HEK293 (cell line): ENCODE results near the gene PMM1.

ENCODE experiments used
- CTCF ChIA-PET: fragments of 350-600 bp; formaldehyde crosslinking; extraction: SDS; loops from one replicate; lab custom pipeline; 2021; ENCODE audit warnings: antibody characterized with exemption; lab: Yijun Ruan, JAX
- POLR2A ChIA-PET: fragments of 300-600 bp; formaldehyde crosslinking; extraction: SDS; loops from one replicate; lab custom pipeline; 2020; ENCODE audit warnings: antibody characterized with exemption, inconsistent platforms; lab: Yijun Ruan, JAX
- H3K27ac ChIP-seq: fragments of 200-500 bp; sonication (Bioruptor generic); 2 replicates; pipeline ENCODE4 v1.5.1; 2014; ENCODE audit warnings: low read depth, low read length, control low read depth, inconsistent platforms; ENCODE audit errors: extremely low read depth
- H3K36me3 ChIP-seq, 2 experiments: fragments of 200-500 bp in 1 of 2; sonication (Bioruptor generic) in 1 of 2; 1 replicate in 1 of 2; 2 replicates in 1 of 2; pipeline ENCODE4 v1.5.1; 2014 to 2017; ENCODE audit warnings: inconsistent platforms in 2 of 2, low read length in 2 of 2; ENCODE audit not compliant: control insufficient read depth in 2 of 2, insufficient read depth in 1 of 2
- H3K4me1 ChIP-seq: fragments of 200-500 bp; sonication (Bioruptor generic); 2 replicates; pipeline ENCODE4 v1.5.1; 2014; ENCODE audit warnings: mild to moderate bottlenecking, low read length, inconsistent platforms; ENCODE audit not compliant: control insufficient read depth, insufficient read depth
- H3K4me3 ChIP-seq: 2 replicates; pipeline ENCODE4 v1.5.1; 2011; ENCODE audit warnings: low read depth, mild to moderate bottlenecking, control low read depth, low read length, moderate library complexity
- H3K9me3 ChIP-seq: fragments of 200-500 bp; sonication (Bioruptor generic); 2 replicates; pipeline ENCODE4 v1.5.1; 2014; ENCODE audit warnings: low read depth, low read length, inconsistent platforms; ENCODE audit not compliant: control insufficient read depth, insufficient read depth
- AEBP2 ChIP-seq: fragments of 450-650 bp; formaldehyde crosslinking; IDR thresholded peaks from 2 replicates; pipeline ENCODE4 v1.5.1; 2016; ENCODE audit warnings: missing biosample characterization, missing genetic modification characterization, borderline replicate concordance
- BCL11B ChIP-seq: fragments of 450-650 bp; formaldehyde crosslinking; IDR thresholded peaks from 2 replicates; pipeline ENCODE4 v1.5.1; 2016; ENCODE audit warnings: low read depth, missing biosample characterization, missing genetic modification characterization
- HOXD13 ChIP-seq: sonication (generic); formaldehyde crosslinking; IDR thresholded peaks from 2 replicates; pipeline ENCODE4 v1.8.0; 2022; ENCODE audit warnings: missing genetic modification reagents, borderline replicate concordance
- KLF10 ChIP-seq: fragments of 450-650 bp; IDR thresholded peaks from 2 replicates; pipeline ENCODE4 v1.5.1; 2018; ENCODE audit warnings: missing biosample characterization, mild to moderate bottlenecking, missing genetic modification characterization
- PRDM2 ChIP-seq: fragments of 450-650 bp; formaldehyde crosslinking; IDR thresholded peaks from 2 replicates; pipeline ENCODE4 v1.5.1; 2016; ENCODE audit warnings: missing biosample characterization, missing genetic modification characterization, borderline replicate concordance
- SALL2 ChIP-seq: fragments of 450-650 bp; formaldehyde crosslinking; IDR thresholded peaks from 2 replicates; pipeline ENCODE4 v1.5.0; 2017; ENCODE audit warnings: missing biosample characterization, mild to moderate bottlenecking, missing genetic modification characterization, borderline replicate concordance
- YY2 ChIP-seq: fragments of 450-650 bp; formaldehyde crosslinking; IDR thresholded peaks from 2 replicates; pipeline ENCODE4 v1.5.1; 2016; ENCODE audit warnings: missing biosample characterization, missing genetic modification characterization
- ZBTB1 ChIP-seq: fragments of 450-650 bp; formaldehyde crosslinking; IDR thresholded peaks from 2 replicates; pipeline ENCODE4 v1.5.1; 2016; ENCODE audit warnings: missing biosample characterization, missing genetic modification characterization
- ZBTB44 ChIP-seq: fragments of 450-650 bp; IDR thresholded peaks from 2 replicates; pipeline ENCODE4 v1.5.1; 2018; ENCODE audit warnings: missing biosample characterization, mild to moderate bottlenecking, missing genetic modification characterization
- ZFHX2 ChIP-seq: fragments of 450-650 bp; formaldehyde crosslinking; conservative IDR thresholded peaks from 2 replicates; pipeline ENCODE4 v1.5.1; 2016; ENCODE audit warnings: missing biosample characterization, missing genetic modification characterization
- ZNF10 ChIP-seq: fragments of 450-650 bp; formaldehyde crosslinking; IDR thresholded peaks from 2 replicates; pipeline ENCODE4 v1.5.1; 2017; ENCODE audit warnings: missing biosample characterization, missing genetic modification characterization
- ZNF157 ChIP-seq: fragments of 450-650 bp; formaldehyde crosslinking; IDR thresholded peaks from 2 replicates; pipeline ENCODE4 v1.5.1; 2016; ENCODE audit warnings: missing biosample characterization, missing genetic modification characterization
- ZNF16 ChIP-seq: fragments of 450-650 bp; formaldehyde crosslinking; IDR thresholded peaks from 2 replicates; pipeline ENCODE4 v1.5.1; 2016; ENCODE audit warnings: low read depth, missing biosample characterization, missing genetic modification characterization
- ZNF174 ChIP-seq: fragments of 450-650 bp; formaldehyde crosslinking; IDR thresholded peaks from 2 replicates; pipeline ENCODE4 v1.5.0; 2017; ENCODE audit warnings: missing biosample characterization, mild to moderate bottlenecking, missing genetic modification characterization
- ZNF214 ChIP-seq: fragments of 450-650 bp; formaldehyde crosslinking; IDR thresholded peaks from 2 replicates; pipeline ENCODE4 v1.5.1; 2017; ENCODE audit warnings: missing biosample characterization, mild to moderate bottlenecking, missing genetic modification characterization, borderline replicate concordance
- ZNF311 ChIP-seq: fragments of 450-650 bp; formaldehyde crosslinking; IDR thresholded peaks from 2 replicates; pipeline ENCODE4 v1.5.1; 2017; ENCODE audit warnings: missing biosample characterization, missing genetic modification characterization, borderline replicate concordance
- ZNF324 ChIP-seq: fragments of 450-650 bp; formaldehyde crosslinking; IDR thresholded peaks from 2 replicates; pipeline ENCODE4 v1.5.1; 2016; ENCODE audit warnings: missing biosample characterization, missing genetic modification characterization
- ZNF473 ChIP-seq: fragments of 450-650 bp; formaldehyde crosslinking; IDR thresholded peaks from 2 replicates; pipeline ENCODE4 v1.5.1; 2017; ENCODE audit warnings: missing biosample characterization, missing genetic modification characterization
- ZNF529 ChIP-seq: fragments of 450-650 bp; formaldehyde crosslinking; IDR thresholded peaks from 2 replicates; pipeline ENCODE4 v1.5.1; 2017; ENCODE audit warnings: missing genetic modification characterization, missing biosample characterization; ENCODE audit not compliant: insufficient replicate concordance
- ZNF561 ChIP-seq: fragments of 450-650 bp; IDR thresholded peaks from 2 replicates; pipeline ENCODE4 v1.5.1; 2018; ENCODE audit warnings: missing biosample characterization, missing genetic modification characterization, borderline replicate concordance
- ZNF585B ChIP-seq: fragments of 450-650 bp; formaldehyde crosslinking; IDR thresholded peaks from 2 replicates; pipeline ENCODE4 v1.5.1; 2016; ENCODE audit warnings: missing biosample characterization, missing genetic modification characterization
- ZNF600 ChIP-seq: fragments of 450-650 bp; formaldehyde crosslinking; IDR thresholded peaks from 2 replicates; pipeline ENCODE4 v1.5.1; 2016; ENCODE audit warnings: missing biosample characterization, missing genetic modification characterization
- ZNF707 ChIP-seq: fragments of 450-650 bp; formaldehyde crosslinking; IDR thresholded peaks from 2 replicates; pipeline ENCODE4 v1.5.1; 2016; ENCODE audit warnings: missing biosample characterization, missing genetic modification characterization
- ZNF747 ChIP-seq: fragments of 450-650 bp; formaldehyde crosslinking; IDR thresholded peaks from 2 replicates; pipeline ENCODE4 v1.5.1; 2016; ENCODE audit warnings: missing biosample characterization, missing genetic modification characterization
- ZNF776 ChIP-seq: fragments of 450-650 bp; formaldehyde crosslinking; IDR thresholded peaks from 2 replicates; pipeline ENCODE4 v1.5.0; 2017; ENCODE audit warnings: missing biosample characterization, missing genetic modification characterization, borderline replicate concordance

The PMM1 gene

GRCh38 chr22:41551877-41552582 lies 37.6 kb downstream of the PMM1 start:
- TF ChIP-seq ZNF473 (tag by site-specific recombination) (no peak), ZNF707 (tag by site-specific recombination) (no peak), ZNF174 (tag by site-specific recombination) (no peak), HOXD13 (CRISPR knock-in tag) (no peak), ZNF10 (tag by site-specific recombination) (no peak), ZNF157 (tag by site-specific recombination) (no peak), ZNF561 (tag by site-specific recombination) (no peak), AEBP2 (no peak), ZNF776 (tag by site-specific recombination) (no peak), PRDM2 (tag by site-specific recombination) (no peak), ZNF16 (no peak), ZNF311 (no peak), ZNF214 (tag by site-specific recombination) (no peak), ZNF585B (tag by site-specific recombination) (no peak)
- ChIA-PET POLR2A (interaction anchor here (0.6 to 12.8 kb wide), 4 partner anchors 11 to 279 kb away, joined by 3 to 105 read pairs (median 8); partner anchors contain the start of gene PMM1), CTCF (interaction anchor here (0.6 to 1.6 kb wide), 7 partner anchors 8 to 55 kb away, joined by 4 to 12 read pairs (median 5); partner anchors contain the start of gene POLR3H)
- H3K27ac ChIP-seq = no peak overlapping the region
- H3K36me3 ChIP-seq = no peaks in the 10 kb centered on the region
- no peaks in the 10 kb centered on the region for H3K9me3 ChIP-seq
- H3K4me3 ChIP-seq = no peak overlapping the region
- no peaks in the 10 kb centered on the region for H3K4me1 ChIP-seq

- ChIA-PET POLR2A (interaction anchor here (0.7 to 12.8 kb wide), 3 partner anchors 12 to 39 kb away, joined by 3 to 105 read pairs (median 4); partner anchors contain the start of gene PMM1), CTCF (interaction anchor here (0.8 to 1.6 kb wide), 5 partner anchors 7 to 48 kb away, joined by 3 to 7 read pairs (median 5); partner anchors contain the start of gene POLR3H)
- no peaks in the 10 kb centered on the region for H3K36me3 ChIP-seq
- H3K4me3 ChIP-seq = no peak overlapping the region
- H3K4me1 ChIP-seq = no peaks in the 10 kb centered on the region
- no peaks in the 10 kb centered on the region for H3K9me3 ChIP-seq
- no peak overlapping the region for H3K27ac ChIP-seq
- TF ChIP-seq ZNF600 (no peak), ZNF747 (tag by site-specific recombination) (no peak), ZFHX2 (tag by site-specific recombination) (no peak), ZBTB44 (tag by site-specific recombination) (no peak), ZNF561 (tag by site-specific recombination) (no peak), SALL2 (tag by site-specific recombination) (no peak), ZNF529 (no peak), ZBTB1 (tag by site-specific recombination) (no peak), YY2 (tag by site-specific recombination) (no peak), ZNF324 (tag by site-specific recombination) (no peak), KLF10 (tag by site-specific recombination) (no peak), BCL11B (tag by site-specific recombination) (no peak)
Observed at GRCh38 chr22:41550952-41551491, 38.6 kb downstream of the PMM1 start.
